IPS-20b (cell line): ENCODE measurements around the gene ZNF747.

Source experiments
- H3K27ac ChIP-seq: one replicate; pipeline ENCODE4 v1.5.1; 2013; ENCODE audit warnings: low read length
- H3K27me3 ChIP-seq: 2 replicates; pipeline ENCODE4 v1.6.1; 2013; ENCODE audit warnings: mild to moderate bottlenecking, low read length, inconsistent platforms; ENCODE audit not compliant: insufficient read depth
- H3K36me3 ChIP-seq: 2 replicates; pipeline ENCODE4 v1.6.1; 2013; ENCODE audit warnings: low read depth, mild to moderate bottlenecking, inconsistent platforms, low read length, moderate library complexity; ENCODE audit not compliant: insufficient read depth
- H3K4me1 ChIP-seq: 2 replicates; pipeline ENCODE4 v1.6.1; 2013; ENCODE audit warnings: mild to moderate bottlenecking, control low read depth, inconsistent platforms, low read length, moderate library complexity; ENCODE audit not compliant: insufficient read depth
- H3K4me3 ChIP-seq: 2 replicates; pipeline ENCODE4 v1.5.1; 2013; ENCODE audit warnings: mild to moderate bottlenecking, low read length, inconsistent platforms
- H3K9ac ChIP-seq: 2 replicates; pipeline ENCODE4 v1.6.1; 2013; ENCODE audit warnings: low read depth, mild to moderate bottlenecking, inconsistent platforms, low read length, moderate library complexity
- H3K9me3 ChIP-seq: 2 replicates; pipeline ENCODE4 v1.6.1; 2013; ENCODE audit warnings: mild to moderate bottlenecking, low read depth, low read length, inconsistent platforms; ENCODE audit not compliant: insufficient read depth

The ZNF747 gene

DNA sequence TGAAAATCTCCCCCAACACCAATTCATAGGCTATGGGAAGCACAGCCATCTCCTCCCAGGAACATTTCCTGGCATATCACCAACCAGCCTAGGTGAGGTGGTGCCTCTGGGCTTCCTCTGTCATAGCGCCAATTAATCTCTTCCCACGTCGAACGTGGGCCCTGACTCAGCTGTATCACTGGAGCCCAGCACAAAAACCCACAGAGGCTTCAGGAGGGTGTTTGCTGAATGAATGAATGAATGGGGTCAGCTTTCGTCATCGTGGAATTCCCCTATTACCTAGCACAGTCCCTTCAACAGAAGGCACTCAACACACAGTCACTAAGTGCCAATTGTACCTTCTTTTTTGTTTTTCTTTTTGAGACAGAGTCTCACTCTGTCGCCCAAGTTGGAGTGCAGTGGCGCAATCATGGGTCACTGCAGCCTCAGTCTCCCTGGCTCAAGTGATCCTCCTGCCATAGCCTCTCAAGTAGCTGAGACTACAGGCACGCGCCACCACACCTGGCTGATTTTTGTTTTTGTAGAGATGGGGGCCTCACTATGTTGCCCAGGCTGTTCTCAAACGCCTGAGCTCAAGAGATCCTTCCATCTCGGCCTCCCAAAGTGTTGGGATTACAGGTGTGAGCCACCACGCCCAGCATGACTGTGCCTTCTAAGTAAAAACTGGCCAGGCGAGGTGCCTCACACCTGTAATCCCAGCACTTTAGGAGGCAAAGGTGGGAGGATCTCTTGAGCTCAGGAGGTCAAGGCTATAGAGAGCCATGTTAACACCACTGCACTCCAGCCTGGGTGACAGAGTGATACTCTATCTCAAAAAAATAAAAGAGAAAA, 32.7 kb upstream of the ZNF747 start:
- H3K4me1 ChIP-seq = peaks cover 3% of the 10 kb centered on the region
- H3K9ac ChIP-seq = no peak overlapping the region
- no peak overlapping the region for H3K4me3 ChIP-seq
- H3K36me3 ChIP-seq = no peaks in the 10 kb centered on the region
- no peak overlapping the region for H3K27ac ChIP-seq
- no peaks in the 10 kb centered on the region for H3K9me3 ChIP-seq
- no peaks in the 10 kb centered on the region for H3K27me3 ChIP-seq

DNA sequence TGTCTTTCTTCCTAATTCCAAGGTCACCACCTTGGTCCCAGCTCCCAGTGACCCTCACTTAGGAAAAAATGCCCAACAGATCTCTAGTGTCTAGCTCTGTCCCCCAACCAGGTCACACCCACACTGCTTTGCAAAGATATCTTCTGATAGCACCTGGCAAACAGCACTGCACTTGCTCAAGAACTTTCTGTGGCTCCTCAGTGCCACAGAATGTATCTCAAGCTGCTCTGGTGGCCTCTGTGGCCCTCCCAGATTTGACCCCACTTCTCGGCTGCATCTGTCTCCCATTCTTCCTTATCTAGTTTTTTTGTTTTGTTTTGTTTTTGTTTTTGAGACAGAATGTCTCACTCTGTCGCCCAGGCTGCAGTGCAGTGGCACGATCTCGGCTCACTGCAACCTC, 31.9 kb upstream of the ZNF747 start:
- Histone ChIP-seq H3K9ac (no peak overlapping the region), H3K4me1 (peaks cover 3% of the 10 kb centered on the region), H3K27me3 (no peaks in the 10 kb centered on the region), H3K9me3 (no peaks in the 10 kb centered on the region), H3K4me3 (no peak overlapping the region), H3K36me3 (no peaks in the 10 kb centered on the region), H3K27ac (no peak overlapping the region)

DNA sequence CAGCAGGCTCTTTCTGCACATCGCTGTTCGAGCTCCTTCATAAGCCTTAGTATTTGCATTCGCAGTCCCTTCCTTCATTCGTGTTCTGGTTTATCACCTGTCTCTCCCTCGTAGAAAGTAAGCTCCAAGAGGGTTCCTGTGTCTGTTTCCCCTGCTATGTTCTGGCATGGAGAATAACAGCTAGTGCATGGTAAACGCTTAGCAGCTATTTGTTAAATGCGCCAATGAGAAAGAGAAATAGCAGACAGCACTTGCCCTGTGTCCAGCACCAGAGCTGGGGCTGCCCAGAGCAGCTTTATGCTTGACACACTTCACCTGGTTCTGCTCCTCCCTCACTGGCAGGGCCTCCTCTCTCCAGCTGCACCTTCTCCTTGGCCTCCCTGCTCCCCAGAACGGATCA, 31.3 kb upstream of the ZNF747 start:
- H3K4me1 ChIP-seq = peaks cover 5% of the 10 kb centered on the region

DNA sequence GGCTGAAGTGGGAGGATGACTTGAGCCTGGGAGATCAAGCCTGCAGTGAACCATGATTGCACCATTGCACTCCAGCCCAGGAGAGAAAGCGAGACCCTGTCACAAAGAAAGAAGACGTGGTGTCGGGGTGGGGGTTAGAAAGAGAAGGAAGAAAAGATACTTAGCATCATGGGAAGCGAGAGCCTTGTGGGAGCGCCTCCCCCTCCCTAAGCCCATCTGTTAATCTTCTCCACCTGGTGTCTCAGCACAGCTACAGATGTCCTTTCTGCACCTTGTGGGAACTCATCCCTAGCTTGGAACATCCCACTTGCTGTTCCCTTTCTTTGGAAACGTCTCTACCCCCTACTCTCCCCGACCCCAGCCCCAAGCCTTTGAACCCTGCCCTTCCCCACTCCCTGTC, 30.9 kb upstream of the ZNF747 start:
- Histone ChIP-seq H3K27ac (no peak overlapping the region), H3K9ac (no peak overlapping the region), H3K27me3 (no peaks in the 10 kb centered on the region), H3K9me3 (no peaks in the 10 kb centered on the region), H3K4me1 (peaks cover 6% of the 10 kb centered on the region), H3K4me3 (no peak overlapping the region), H3K36me3 (no peaks in the 10 kb centered on the region)

More for the DNA sequence above, 31.3 kb upstream of the ZNF747 start:
- Histone ChIP-seq H3K27me3 (no peaks in the 10 kb centered on the region), H3K4me3 (no peak overlapping the region), H3K9me3 (no peaks in the 10 kb centered on the region), H3K36me3 (no peaks in the 10 kb centered on the region), H3K9ac (no peak overlapping the region), H3K27ac (no peak overlapping the region)

DNA sequence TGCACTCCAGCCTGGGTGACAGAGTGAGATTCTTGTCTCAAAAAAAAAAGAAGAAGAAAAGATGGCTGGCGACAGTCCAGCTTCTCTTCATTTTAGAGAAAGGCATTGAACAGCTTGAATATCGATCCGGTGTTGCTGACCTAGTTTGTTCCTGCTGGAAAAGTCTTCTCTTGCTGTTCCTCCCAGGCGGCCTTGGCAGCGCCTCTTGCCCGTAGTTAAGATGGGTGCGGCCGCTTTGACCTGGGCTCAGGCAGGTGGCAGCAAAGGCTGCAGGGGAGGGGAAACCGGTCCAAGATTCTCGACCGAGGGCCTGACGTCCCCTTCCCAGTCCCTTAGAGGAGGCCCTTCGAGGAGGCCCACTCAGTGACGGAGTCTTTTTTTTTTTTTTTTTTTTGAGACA, 27.4 kb upstream of the ZNF747 start:
- Histone ChIP-seq H3K9me3 (no peaks in the 10 kb centered on the region), H3K9ac (no peak overlapping the region), H3K27ac (no peak overlapping the region), H3K27me3 (no peaks in the 10 kb centered on the region), H3K36me3 (no peaks in the 10 kb centered on the region), H3K4me1 (0 out of 2 replicates have a peak, but pooled peaks cover 3% of the 10 kb centered on the region), H3K4me3 (no peak overlapping the region)

DNA sequence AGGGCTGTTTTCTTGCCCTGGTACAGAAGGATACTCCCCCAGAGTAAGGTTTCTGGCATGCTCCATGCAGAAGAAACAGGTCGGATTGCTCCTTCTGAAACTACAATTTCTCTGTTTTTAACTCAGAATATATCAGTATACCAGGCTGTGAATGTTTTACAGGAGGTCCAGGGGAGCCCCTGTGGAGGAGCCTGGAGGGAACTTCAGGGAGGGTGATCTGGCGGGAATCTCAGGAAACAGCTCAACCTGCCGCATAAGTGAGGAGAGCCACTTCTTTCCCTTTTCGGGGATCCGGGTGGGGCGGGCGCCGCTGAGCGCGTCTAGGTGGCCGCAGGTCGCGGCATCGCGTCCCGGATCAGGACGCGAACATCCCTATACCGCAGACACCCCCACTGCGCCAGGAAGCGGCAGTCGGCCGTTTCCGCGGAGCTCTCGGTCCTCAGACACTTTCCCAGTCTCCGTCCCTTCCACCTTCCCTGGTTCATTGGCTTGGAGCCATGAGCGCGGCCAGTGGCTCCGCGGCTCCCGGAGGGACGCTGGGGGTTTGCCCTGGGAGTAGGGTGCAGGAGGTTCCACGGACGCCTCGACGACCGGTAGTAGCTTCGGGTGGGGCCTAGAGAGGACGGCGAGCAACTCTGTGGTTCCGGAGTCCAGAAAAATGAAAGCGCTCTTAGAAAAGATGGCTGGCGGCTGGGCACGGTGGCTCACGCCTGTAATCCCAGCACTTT, 26.6 kb upstream of the ZNF747 start:
- Histone ChIP-seq H3K4me1 (0 out of 2 replicates have a peak, but pooled peaks cover 4% of the 10 kb centered on the region), H3K27me3 (no peaks in the 10 kb centered on the region), H3K4me3 (no peak overlapping the region), H3K9ac (no peak overlapping the region), H3K27ac (no peak overlapping the region), H3K36me3 (no peaks in the 10 kb centered on the region), H3K9me3 (no peaks in the 10 kb centered on the region)

DNA sequence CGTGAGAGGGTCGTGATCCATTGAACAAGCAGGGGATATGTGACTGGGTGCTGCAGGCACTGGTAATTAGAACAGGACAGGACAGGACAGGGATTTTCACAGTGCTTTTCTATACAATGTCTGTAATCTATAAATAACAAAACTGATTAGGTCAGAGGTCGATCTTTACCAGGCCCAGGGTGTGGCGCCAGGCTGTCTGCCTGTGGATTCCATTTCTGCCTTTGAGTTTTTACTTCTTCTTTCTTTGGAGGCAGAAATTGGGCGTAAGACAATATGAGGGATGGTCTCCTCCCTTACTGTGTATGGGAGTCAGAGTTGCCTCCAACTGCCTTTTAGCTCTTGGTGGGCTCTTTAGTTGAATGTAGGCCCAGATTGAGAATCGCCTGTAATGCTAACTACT, 25.0 kb upstream of the ZNF747 start:
- Histone ChIP-seq H3K9me3 (no peaks in the 10 kb centered on the region), H3K27me3 (no peaks in the 10 kb centered on the region), H3K4me3 (no peak overlapping the region), H3K27ac (no peak overlapping the region), H3K4me1 (0 out of 2 replicates have a peak, but pooled peaks cover 6% of the 10 kb centered on the region), H3K9ac (no peak overlapping the region), H3K36me3 (peaks cover 6% of the 10 kb centered on the region)

DNA sequence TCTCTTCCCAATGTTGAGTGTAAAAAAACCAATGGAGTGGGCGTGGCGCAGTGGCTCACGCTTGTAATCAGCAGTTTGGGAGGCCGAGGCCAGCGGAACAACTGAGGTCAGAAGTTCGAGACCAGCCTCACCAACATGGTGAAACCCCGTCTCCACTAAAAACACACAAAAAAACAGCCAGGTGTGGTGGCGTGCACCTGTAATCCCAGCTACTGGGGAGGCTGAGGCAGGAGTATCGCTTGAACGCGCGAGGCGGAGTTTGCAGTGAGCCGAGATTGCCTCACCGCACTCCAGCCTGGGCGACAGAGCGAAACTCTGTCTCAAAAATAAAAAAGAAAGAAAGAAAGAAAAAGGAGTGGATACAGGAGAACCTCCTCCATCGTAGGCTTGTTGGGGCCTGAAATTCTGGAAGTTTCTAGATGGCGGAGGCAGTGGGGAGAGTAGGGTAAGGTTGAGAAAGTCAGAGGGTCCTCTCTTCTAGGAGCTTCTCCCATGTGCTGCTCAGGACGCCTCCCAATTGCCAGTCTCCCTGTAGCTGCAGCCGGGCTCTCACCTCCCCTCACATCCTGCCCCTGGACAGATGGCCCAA, 24.2 kb upstream of the ZNF747 start:
- Histone ChIP-seq H3K27ac (peak overlapping the region; percentile 59), H3K9me3 (no peaks in the 10 kb centered on the region), H3K36me3 (peaks cover 14% of the 10 kb centered on the region), H3K4me1 (0 out of 2 replicates have a peak, but pooled peaks cover 6% of the 10 kb centered on the region), H3K27me3 (no peaks in the 10 kb centered on the region), H3K4me3 (peak overlapping the region; percentile 54), H3K9ac (peak overlapping the region; percentile 69; the same call in 1 of the 2 replicates)

DNA sequence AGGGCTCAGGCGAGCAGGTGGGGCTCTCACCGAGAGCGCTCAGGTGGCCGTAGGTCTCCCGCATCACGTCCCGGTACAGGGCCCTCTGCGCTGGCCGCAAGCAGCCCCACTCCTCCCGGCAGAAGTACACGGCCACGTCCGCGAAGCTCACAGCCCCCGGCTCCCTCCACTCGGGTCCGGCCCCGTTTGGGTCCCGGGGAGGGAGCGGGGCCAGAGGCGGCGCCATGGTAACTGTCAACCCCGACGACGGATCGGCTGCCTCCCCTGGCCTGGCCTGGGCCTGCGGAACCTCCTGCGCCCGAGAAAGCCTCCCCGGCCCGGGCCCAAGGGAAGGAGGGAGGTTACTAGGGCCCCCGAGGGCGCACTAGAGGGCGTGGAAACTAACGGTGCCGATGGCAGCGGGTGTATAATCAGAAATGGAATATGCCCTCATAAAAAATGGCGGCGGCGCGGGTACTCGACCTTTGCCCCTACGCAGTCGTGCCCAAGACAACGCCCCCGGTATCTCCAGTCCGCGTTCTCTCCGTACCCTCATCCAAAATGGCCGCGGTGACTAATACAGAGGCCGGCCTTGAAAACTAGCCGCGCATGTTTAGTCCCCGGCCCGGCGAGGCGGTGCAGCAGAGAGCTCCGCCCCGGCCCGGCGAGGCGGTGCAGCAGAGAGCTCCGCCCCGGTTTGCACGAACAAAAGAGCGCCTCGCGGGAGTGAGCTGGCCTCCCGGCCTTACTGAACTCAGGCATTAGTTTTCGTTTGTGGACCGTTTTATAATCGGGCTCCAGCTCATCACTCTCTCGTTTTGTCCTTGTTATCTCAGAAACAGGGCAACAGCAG, 23.5 kb upstream of the ZNF747 start, which contains the start of gene ZNF764:
Gene ZNF764, minus strand, starts transcription at position 418 of the 832 bp plus-strand sequence. Its CDS starts 192 bp downstream, at position 226.
- Histone ChIP-seq H3K27me3 (no peaks in the 10 kb centered on the region), H3K9ac (peak within 1 kb of the TSS; percentile 82), H3K9me3 (no peaks in the 10 kb centered on the region), H3K27ac (peak within 1 kb of the TSS; percentile 59), H3K4me3 (peak within 1 kb of the TSS; percentile 81), H3K36me3 (peaks cover 21% of the 10 kb centered on the region), H3K4me1 (0 out of 2 replicates have a peak, but pooled peaks cover 6% of the 10 kb centered on the region)

DNA sequence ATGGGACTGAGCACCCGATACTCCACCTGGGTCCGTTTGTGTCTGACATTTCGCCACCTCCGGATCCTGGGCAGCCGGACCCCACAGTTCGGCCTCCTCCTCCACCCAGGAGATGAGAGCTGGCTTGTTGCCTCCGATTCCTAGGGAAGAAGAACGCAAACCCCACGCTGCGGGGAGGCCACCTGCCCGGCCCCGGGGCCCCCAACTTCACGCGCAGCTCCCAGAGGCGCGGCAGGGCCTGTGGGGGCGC, 23.0 kb upstream of the ZNF747 start:
- Histone ChIP-seq H3K4me1 (0 out of 2 replicates have a peak, but pooled peaks cover 6% of the 10 kb centered on the region), H3K36me3 (peaks cover 21% of the 10 kb centered on the region), H3K4me3 (peak overlapping the region; percentile 81), H3K9ac (peak overlapping the region; percentile 82), H3K9me3 (no peaks in the 10 kb centered on the region), H3K27ac (peak overlapping the region; percentile 3), H3K27me3 (no peaks in the 10 kb centered on the region)

DNA sequence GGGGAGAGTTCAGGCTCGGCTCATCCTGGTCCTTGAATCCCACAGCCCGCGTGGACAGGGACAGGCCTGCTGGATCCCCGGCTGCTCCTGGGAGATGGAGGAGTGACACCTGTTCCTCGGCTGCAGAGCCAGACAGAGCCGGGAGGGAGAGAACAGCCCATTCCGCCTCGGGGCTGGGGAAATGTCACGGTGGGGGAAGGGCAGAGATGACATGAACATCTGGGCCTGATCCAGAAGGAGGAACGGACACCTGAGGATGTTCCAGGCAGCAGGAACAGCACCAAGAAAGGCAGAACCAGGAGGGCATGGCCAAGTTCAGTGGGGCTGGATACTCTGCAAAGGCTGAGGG, 21.4 kb upstream of the ZNF747 start:
- 0 out of 2 replicates have a peak, but pooled peaks cover 6% of the 10 kb centered on the region for H3K4me1 ChIP-seq
- no peak overlapping the region for H3K9ac ChIP-seq
- no peaks in the 10 kb centered on the region for H3K9me3 ChIP-seq
- H3K4me3 ChIP-seq = no peak overlapping the region
- peaks cover 21% of the 10 kb centered on the region for H3K36me3 ChIP-seq
- H3K27ac ChIP-seq = no peak overlapping the region
- no peaks in the 10 kb centered on the region for H3K27me3 ChIP-seq
